Activated B cell treated with CpG ODN at 0.5 μM for 24 hours (primary cell): ENCODE results near the gene OLFML2B. TPM values are rescaled to one million over a fixed set of nuclear protein-coding genes. Genes with fewer than 3 reads are reported as not detected.

Source experiments
- ATAC-seq: fragments of 200-7000 bp; cut with Tn5 transposase; one replicate; pipeline ENCODE4 v1.10.0; 2021; ENCODE audit warnings: low read depth, mild to moderate bottlenecking, moderate library complexity
- CTCF ChIA-PET: fragments of 350-600 bp; sonication (Branson Sonifier 250); formaldehyde crosslinking; loops from one replicate; lab custom pipeline; 2021; ENCODE audit warnings: antibody characterized with exemption; lab: Charles Lee
- POLR2A ChIA-PET: fragments of 350-600 bp; sonication (Branson Sonifier 250); formaldehyde crosslinking; loops from one replicate; lab custom pipeline; 2021; ENCODE audit warnings: antibody characterized with exemption; lab: Charles Lee
- DNase-seq: peaks from one replicate; pipeline ENCODE4 v3.0.0; 2022
- H3K27ac Mint-ChIP-seq: one replicate; pipeline ENCODE4 v1.8.0; 2020; ENCODE audit warnings: mixed read lengths
- H3K27me3 Mint-ChIP-seq: one replicate; pipeline ENCODE4 v1.8.0; 2021; ENCODE audit warnings: mixed read lengths
- H3K36me3 Mint-ChIP-seq: one replicate; pipeline ENCODE4 v1.8.0; 2021; ENCODE audit warnings: low read depth, mixed read lengths
- H3K4me1 Mint-ChIP-seq: one replicate; pipeline ENCODE4 v1.8.0; 2021; ENCODE audit warnings: mixed read lengths
- H3K4me3 Mint-ChIP-seq: one replicate; pipeline ENCODE4 v1.8.0; 2020; ENCODE audit warnings: mild to moderate bottlenecking, mixed read lengths
- H3K9me3 Mint-ChIP-seq: one replicate; pipeline ENCODE4 v1.8.0; 2020; ENCODE audit warnings: mixed read lengths
- intact Hi-C: fragments of 100-400 bp; cut with micrococcal nuclease; formaldehyde crosslinking; loops from one replicate; pipeline ENCODE4 v1.15.1; 2024
- total RNA-seq: library from RNA; stranded (reverse); gene quantifications from 2 replicates; pipeline ENCODE4 v1.2.3, GENCODE V29; 2022
- TF ChIP-seq, protein P1 (sequence below): fragments of 200-600 bp; IDR thresholded peaks from one replicate; pipeline ENCODE4 v1.8.0; 2022; ENCODE audit warnings: antibody characterized with exemption, mild to moderate bottlenecking

Gene OLFML2B
- total RNA-seq, 1 donor from 2014 or later: not detected

DNA sequence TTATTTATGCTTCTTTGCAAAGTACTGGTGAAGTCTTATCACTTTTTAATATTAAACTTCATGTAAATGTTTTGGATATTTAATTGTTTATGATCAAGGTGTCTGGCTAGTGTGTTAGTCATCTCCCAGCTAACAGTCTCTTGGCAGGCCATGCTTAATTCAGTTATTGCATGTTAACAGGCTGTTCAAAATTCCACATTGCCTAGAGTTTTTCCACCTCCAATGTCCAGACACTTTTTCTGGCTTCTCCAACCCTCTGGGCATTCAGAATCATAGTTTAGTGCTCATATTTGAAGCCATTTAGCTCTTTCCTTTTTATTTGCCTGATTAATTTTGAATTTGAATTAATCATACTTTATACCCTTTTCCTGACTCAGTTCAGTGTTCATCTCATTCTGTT, 69.2 kb downstream of the OLFML2B start:
- Mint-ChIP-seq H3K4me1 (peaks cover 6% of the 10 kb centered on the region), H3K9me3 (no peaks in the 10 kb centered on the region), H3K4me3 (no peak overlapping the region), H3K27ac (no peak overlapping the region), H3K27me3 (no peaks in the 10 kb centered on the region), H3K36me3 (peaks cover 55% of the 10 kb centered on the region)
- ChIA-PET POLR2A (no interaction called here), CTCF (no interaction called here)
- no peak for DNase-seq
- intact Hi-C loops: no loop called here
- ATAC-seq: no peak
- TF ChIP-seq, protein P1, sequence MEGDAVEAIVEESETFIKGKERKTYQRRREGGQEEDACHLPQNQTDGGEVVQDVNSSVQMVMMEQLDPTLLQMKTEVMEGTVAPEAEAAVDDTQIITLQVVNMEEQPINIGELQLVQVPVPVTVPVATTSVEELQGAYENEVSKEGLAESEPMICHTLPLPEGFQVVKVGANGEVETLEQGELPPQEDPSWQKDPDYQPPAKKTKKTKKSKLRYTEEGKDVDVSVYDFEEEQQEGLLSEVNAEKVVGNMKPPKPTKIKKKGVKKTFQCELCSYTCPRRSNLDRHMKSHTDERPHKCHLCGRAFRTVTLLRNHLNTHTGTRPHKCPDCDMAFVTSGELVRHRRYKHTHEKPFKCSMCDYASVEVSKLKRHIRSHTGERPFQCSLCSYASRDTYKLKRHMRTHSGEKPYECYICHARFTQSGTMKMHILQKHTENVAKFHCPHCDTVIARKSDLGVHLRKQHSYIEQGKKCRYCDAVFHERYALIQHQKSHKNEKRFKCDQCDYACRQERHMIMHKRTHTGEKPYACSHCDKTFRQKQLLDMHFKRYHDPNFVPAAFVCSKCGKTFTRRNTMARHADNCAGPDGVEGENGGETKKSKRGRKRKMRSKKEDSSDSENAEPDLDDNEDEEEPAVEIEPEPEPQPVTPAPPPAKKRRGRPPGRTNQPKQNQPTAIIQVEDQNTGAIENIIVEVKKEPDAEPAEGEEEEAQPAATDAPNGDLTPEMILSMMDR: no peak

DNA sequence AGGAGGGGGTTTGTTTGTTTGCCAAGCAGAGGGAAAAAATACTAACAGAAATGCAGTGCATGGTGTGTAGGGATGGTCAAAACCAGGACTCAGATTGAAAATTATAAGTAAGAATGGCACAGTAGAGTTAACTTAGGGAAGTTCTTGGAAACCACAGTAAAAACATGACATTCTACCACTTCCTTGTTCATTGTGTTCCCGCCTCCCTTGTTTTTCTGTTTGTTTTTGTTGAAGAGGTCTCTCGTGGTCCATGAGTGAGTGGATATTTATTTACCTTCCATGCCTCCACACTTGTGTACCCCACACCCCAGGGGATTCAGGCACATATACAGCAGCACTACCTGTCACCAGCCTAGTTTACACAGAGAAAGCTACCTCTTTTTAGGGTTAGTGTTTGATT, 69.6 kb downstream of the OLFML2B start:
- ATAC-seq: no peak
- Mint-ChIP-seq H3K9me3 (no peaks in the 10 kb centered on the region), H3K27me3 (no peaks in the 10 kb centered on the region), H3K27ac (no peak overlapping the region), H3K4me1 (peaks cover 6% of the 10 kb centered on the region), H3K4me3 (no peak overlapping the region), H3K36me3 (peaks cover 54% of the 10 kb centered on the region)
- intact Hi-C loops: no loop called here
- DNase-seq: no peak
- ChIA-PET POLR2A (no interaction called here), CTCF (no interaction called here)
- TF ChIP-seq, protein P1: no peak

DNA sequence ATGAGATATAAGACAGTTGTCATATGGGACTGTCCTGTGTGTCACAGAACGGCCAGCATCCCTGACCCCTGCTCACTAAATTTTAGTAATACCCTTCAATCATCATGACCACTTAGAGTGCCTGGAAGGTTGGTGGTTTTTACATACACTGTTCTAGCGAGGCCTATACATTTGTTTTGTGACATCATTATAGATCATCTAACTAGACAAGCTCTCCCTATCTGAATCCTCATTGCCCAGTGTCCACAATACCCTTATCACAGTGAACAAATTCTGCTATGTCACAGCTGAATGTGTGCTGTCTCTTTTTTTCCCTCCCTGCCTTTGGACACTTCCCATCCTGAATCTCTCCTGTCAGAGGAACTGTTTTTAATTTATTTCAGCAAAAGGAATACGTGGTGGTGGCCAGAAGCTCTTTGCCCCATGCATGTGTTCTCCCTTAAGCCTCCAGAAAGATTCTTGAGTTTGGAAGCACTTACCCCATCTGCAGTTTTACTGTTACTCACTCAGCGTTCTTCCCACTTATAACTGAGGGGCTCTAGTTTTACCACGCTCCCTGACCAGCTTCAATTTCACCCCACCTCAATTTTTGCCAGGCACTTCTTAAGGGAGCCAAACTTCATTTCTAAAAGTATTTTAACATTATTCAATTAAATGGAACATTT, 70.3 kb downstream of the OLFML2B start:
- no peak overlapping the region for H3K4me3 Mint-ChIP-seq
- H3K4me1 Mint-ChIP-seq: peaks cover 6% of the 10 kb centered on the region
- TF ChIP-seq, protein P1: no peak
- intact Hi-C loops: no loop called here
- peaks cover 48% of the 10 kb centered on the region for H3K36me3 Mint-ChIP-seq
- ATAC-seq (no peak), DNase-seq (no peak)
- no peaks in the 10 kb centered on the region for H3K27me3 Mint-ChIP-seq
- ChIA-PET CTCF (no interaction called here), POLR2A (no interaction called here)
- H3K27ac Mint-ChIP-seq: no peak overlapping the region
- no peaks in the 10 kb centered on the region for H3K9me3 Mint-ChIP-seq

DNA sequence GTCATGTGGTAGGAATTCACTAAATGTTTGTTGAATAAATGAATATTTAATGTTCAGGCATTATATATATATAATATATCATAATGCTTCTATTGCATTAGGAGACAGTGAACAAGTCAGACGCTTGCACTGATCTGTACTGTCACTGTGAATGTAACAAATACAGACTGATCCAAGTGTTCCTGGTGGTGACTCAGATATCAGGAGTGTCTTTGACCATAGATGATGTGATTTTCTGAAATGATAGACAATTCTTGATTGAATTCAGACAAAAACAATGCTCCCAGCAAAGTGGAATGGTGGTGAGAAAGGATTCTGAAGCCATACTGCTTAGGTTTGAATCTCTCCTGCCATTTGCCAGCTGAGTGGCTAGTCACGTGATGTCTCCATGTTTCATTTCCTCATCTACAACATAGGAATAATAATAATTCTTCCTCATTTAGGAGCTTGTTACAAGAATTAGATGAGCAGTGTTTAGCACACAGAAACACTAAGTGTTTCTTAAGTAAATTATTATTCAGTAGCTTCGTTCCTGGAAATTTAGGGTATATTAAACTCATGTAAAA, 71.0 kb downstream of the OLFML2B start:
- intact Hi-C loops: no loop called here
- CTCF ChIA-PET: no interaction called here
- Mint-ChIP-seq H3K27ac (no peak overlapping the region), H3K9me3 (no peaks in the 10 kb centered on the region), H3K4me3 (no peak overlapping the region), H3K36me3 (peaks cover 44% of the 10 kb centered on the region), H3K27me3 (no peaks in the 10 kb centered on the region), H3K4me1 (peaks cover 6% of the 10 kb centered on the region)
- no peak for ATAC-seq
- no peak for DNase-seq
- TF ChIP-seq, protein P1: no peak
- POLR2A ChIA-PET: no interaction called here

DNA sequence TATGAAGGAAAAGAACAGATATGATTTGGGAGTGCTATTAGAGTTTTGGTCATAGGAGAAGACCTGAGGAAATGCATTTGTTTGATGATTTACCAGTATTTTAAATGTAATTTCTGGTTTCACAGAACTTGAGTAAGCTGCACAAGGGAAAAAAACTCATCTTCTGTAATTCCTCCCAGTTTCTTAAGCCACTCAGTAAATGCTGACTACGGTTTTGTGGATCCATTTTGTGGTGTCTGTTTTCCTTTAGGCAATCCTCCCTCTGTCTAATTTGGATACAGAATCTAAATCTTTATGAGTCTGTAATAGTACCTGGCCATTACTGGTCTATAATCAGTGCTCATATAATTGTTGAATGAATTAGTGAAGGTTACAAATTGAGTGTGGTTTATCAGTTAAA, 72.0 kb downstream of the OLFML2B start:
- DNase-seq: no peak
- Mint-ChIP-seq H3K9me3 (no peaks in the 10 kb centered on the region), H3K4me3 (no peak overlapping the region), H3K4me1 (peaks cover 6% of the 10 kb centered on the region), H3K27ac (no peak overlapping the region), H3K27me3 (no peaks in the 10 kb centered on the region), H3K36me3 (peaks cover 40% of the 10 kb centered on the region)
- no peak for ATAC-seq
- ChIA-PET CTCF (no interaction called here), POLR2A (no interaction called here)
- TF ChIP-seq, protein P1: no peak
- intact Hi-C loops: no loop called here
